Activated naive CD4-positive, alpha-beta T cell treated with anti-CD3 and anti-CD28 coated beads, Interleukin-2, amount 10 ng/mL, durations not matched to agents 7 days and 5 days (primary cell): ENCODE results near the gene ADD3.

Experiments used
- CTCF ChIA-PET: fragments of 350-600 bp; sonication (Branson Sonifier 250); formaldehyde crosslinking; loops from one replicate; lab custom pipeline; 2021; ENCODE audit warnings: antibody characterized with exemption; lab: Charles Lee
- DNase-seq: peaks from one replicate; pipeline ENCODE4 v3.0.0-alpha.2; 2020
- H3K27ac Mint-ChIP-seq: one replicate; pipeline ENCODE4 v1.8.0; 2021; ENCODE audit warnings: mild to moderate bottlenecking, moderate library complexity, mixed read lengths
- H3K27me3 Mint-ChIP-seq: one replicate; pipeline ENCODE4 v1.8.0; 2021; ENCODE audit warnings: mild to moderate bottlenecking, mixed read lengths
- H3K36me3 Mint-ChIP-seq: one replicate; pipeline ENCODE4 v1.8.0; 2021; ENCODE audit warnings: mixed read lengths
- H3K4me1 Mint-ChIP-seq: one replicate; pipeline ENCODE4 v1.8.0; 2021; ENCODE audit warnings: mixed read lengths
- H3K4me3 Mint-ChIP-seq: one replicate; pipeline ENCODE4 v1.8.0; 2021; ENCODE audit warnings: mild to moderate bottlenecking, moderate library complexity, mixed read lengths
- H3K9me3 Mint-ChIP-seq: one replicate; pipeline ENCODE4 v1.8.0; 2021; ENCODE audit warnings: mixed read lengths

The ADD3 gene

GRCh38 chr10:110059925-110060324 is 52.1 kb downstream of the ADD3 start:
- DNase-seq, result no peak
- H3K36me3 Mint-ChIP-seq, result peaks cover 16% of the 10 kb centered on the region
- H3K27me3 Mint-ChIP-seq, result no peaks in the 10 kb centered on the region
- CTCF ChIA-PET, result interaction anchor here (1.0 to 1.3 kb wide), 3 partner anchors 13 to 17 kb away, joined by 4 to 5 read pairs (median 4); no protein-coding TSS in a partner anchor
- peak overlapping the region; percentile 68 for H3K27ac Mint-ChIP-seq
- peaks cover 87% of the 10 kb centered on the region for H3K4me1 Mint-ChIP-seq
- no peaks in the 10 kb centered on the region for H3K9me3 Mint-ChIP-seq
- H3K4me3 Mint-ChIP-seq, result no peak overlapping the region

- Mint-ChIP-seq H3K27ac (no peak overlapping the region), H3K9me3 (no peaks in the 10 kb centered on the region), H3K27me3 (no peaks in the 10 kb centered on the region), H3K4me3 (no peak overlapping the region), H3K4me1 (peaks cover 89% of the 10 kb centered on the region), H3K36me3 (peaks cover 23% of the 10 kb centered on the region)
- CTCF ChIA-PET, result no interaction called here
- no peak for DNase-seq
Measured at GRCh38 chr10:110061687-110062086, 53.9 kb downstream of the ADD3 start.

GRCh38 chr10:110065269-110065668 is 57.5 kb downstream of the ADD3 start:
- H3K36me3 Mint-ChIP-seq, result peaks cover 21% of the 10 kb centered on the region
- no peaks in the 10 kb centered on the region for H3K9me3 Mint-ChIP-seq
- H3K27ac Mint-ChIP-seq, result peak overlapping the region; percentile 94
- H3K27me3 Mint-ChIP-seq, result no peaks in the 10 kb centered on the region
- CTCF ChIA-PET, result no interaction called here
- DNase-seq, result no peak
- H3K4me1 Mint-ChIP-seq, result peaks cover 92% of the 10 kb centered on the region
- no peak overlapping the region for H3K4me3 Mint-ChIP-seq

- peak; percentile 78 for DNase-seq
- Mint-ChIP-seq H3K4me3 (peak overlapping the region; percentile 64), H3K9me3 (no peaks in the 10 kb centered on the region), H3K27ac (peak overlapping the region; percentile 94), H3K27me3 (no peaks in the 10 kb centered on the region), H3K4me1 (peaks cover 94% of the 10 kb centered on the region), H3K36me3 (peaks cover 29% of the 10 kb centered on the region)
- CTCF ChIA-PET, result interaction anchor here (0.8 to 1.8 kb wide), 5 partner anchors 9 to 184 kb away, joined by 3 to 12 read pairs (median 4); no protein-coding TSS in a partner anchor
Measured at GRCh38 chr10:110067960-110068770, 60.4 kb downstream of the ADD3 start.

GRCh38 chr10:110068780-110069179 is 61.0 kb downstream of the ADD3 start:
- Mint-ChIP-seq H3K9me3 (no peaks in the 10 kb centered on the region), H3K4me3 (peak overlapping the region; percentile 64), H3K27me3 (no peaks in the 10 kb centered on the region), H3K36me3 (peaks cover 33% of the 10 kb centered on the region), H3K27ac (peak overlapping the region; percentile 94), H3K4me1 (peaks cover 95% of the 10 kb centered on the region)
- DNase-seq, result no peak
- CTCF ChIA-PET, result interaction anchor here (1.2 to 1.8 kb wide), 3 partner anchors 8 to 185 kb away, joined by 4 to 12 read pairs (median 6); no protein-coding TSS in a partner anchor

GRCh38 chr10:110069502-110069982 is 61.8 kb downstream of the ADD3 start:
- CTCF ChIA-PET, result interaction anchor here (2.0 kb wide), 1 partner anchor 91 kb away, joined by 5 read pairs; no protein-coding TSS in a partner anchor
- Mint-ChIP-seq H3K9me3 (no peaks in the 10 kb centered on the region), H3K4me3 (peak overlapping the region; percentile 66), H3K36me3 (peaks cover 34% of the 10 kb centered on the region), H3K4me1 (peaks cover 95% of the 10 kb centered on the region), H3K27me3 (no peaks in the 10 kb centered on the region), H3K27ac (peak overlapping the region; percentile 94)
- no peak for DNase-seq

GRCh38 chr10:110073896-110074295 is 66.1 kb downstream of the ADD3 start:
- Mint-ChIP-seq H3K27ac (peak overlapping the region; percentile 78), H3K27me3 (no peaks in the 10 kb centered on the region), H3K4me3 (no peak overlapping the region)

GRCh38 chr10:110074298-110074697 is 66.5 kb downstream of the ADD3 start:
- Mint-ChIP-seq H3K27me3 (no peaks in the 10 kb centered on the region), H3K9me3 (no peaks in the 10 kb centered on the region), H3K36me3 (peaks cover 43% of the 10 kb centered on the region), H3K4me1 (peaks cover 84% of the 10 kb centered on the region), H3K4me3 (no peak overlapping the region), H3K27ac (peak overlapping the region; percentile 78)
- CTCF ChIA-PET, result interaction anchor here (1.4 kb wide), 1 partner anchor 14 kb away, joined by 4 read pairs; no protein-coding TSS in a partner anchor
- no peak for DNase-seq

More at GRCh38 chr10:110073896-110074295, 66.1 kb downstream of the ADD3 start:
- no peak for DNase-seq
- Mint-ChIP-seq H3K36me3 (peaks cover 40% of the 10 kb centered on the region), H3K9me3 (no peaks in the 10 kb centered on the region), H3K4me1 (peaks cover 84% of the 10 kb centered on the region)
- CTCF ChIA-PET, result interaction anchor here (1.4 kb wide), 1 partner anchor 14 kb away, joined by 4 read pairs; no protein-coding TSS in a partner anchor

- Mint-ChIP-seq H3K36me3 (peaks cover 45% of the 10 kb centered on the region), H3K4me3 (peak overlapping the region; percentile 45), H3K27ac (peak overlapping the region; percentile 71), H3K4me1 (peaks cover 82% of the 10 kb centered on the region), H3K27me3 (no peaks in the 10 kb centered on the region), H3K9me3 (no peaks in the 10 kb centered on the region)
- DNase-seq, result no peak
- CTCF ChIA-PET, result interaction anchor here (0.9 to 1.4 kb wide), 2 partner anchors 15 to 94 kb away, joined by 3 to 4 read pairs; no protein-coding TSS in a partner anchor
Measured at GRCh38 chr10:110074758-110075671, 67.2 kb downstream of the ADD3 start.

GRCh38 chr10:110075686-110076085 is 67.9 kb downstream of the ADD3 start:
- DNase-seq, result no peak
- H3K27me3 Mint-ChIP-seq, result no peaks in the 10 kb centered on the region
- H3K4me1 Mint-ChIP-seq, result peaks cover 82% of the 10 kb centered on the region
- H3K4me3 Mint-ChIP-seq, result peak overlapping the region; percentile 45
- CTCF ChIA-PET, result interaction anchor here (0.9 to 3.3 kb wide), 4 partner anchors 7 to 94 kb away, joined by 3 to 12 read pairs (median 4); no protein-coding TSS in a partner anchor
- H3K36me3 Mint-ChIP-seq, result peaks cover 43% of the 10 kb centered on the region
- H3K9me3 Mint-ChIP-seq, result no peaks in the 10 kb centered on the region
- H3K27ac Mint-ChIP-seq, result peak overlapping the region; percentile 71

- DNase-seq, result peak; percentile 59
Measured at GRCh38 chr10:110076559-110077318, 69.0 kb downstream of the ADD3 start.

GRCh38 chr10:110077436-110078130 is 69.8 kb downstream of the ADD3 start:
- H3K4me3 Mint-ChIP-seq, result peak overlapping the region; percentile 89
- DNase-seq, result no peak
- H3K27me3 Mint-ChIP-seq, result no peaks in the 10 kb centered on the region

More at GRCh38 chr10:110076559-110077318, 69.0 kb downstream of the ADD3 start:
- H3K4me3 Mint-ChIP-seq, result peak overlapping the region; percentile 89
- no peaks in the 10 kb centered on the region for H3K9me3 Mint-ChIP-seq
- CTCF ChIA-PET, result interaction anchor here (0.7 to 3.3 kb wide), 7 partner anchors 8 to 192 kb away, joined by 3 to 12 read pairs (median 5); partner anchors contain the start of gene ADD3
- H3K36me3 Mint-ChIP-seq, result peaks cover 47% of the 10 kb centered on the region
- H3K27ac Mint-ChIP-seq, result peak overlapping the region; percentile 98
- H3K27me3 Mint-ChIP-seq, result no peaks in the 10 kb centered on the region
- peaks cover 83% of the 10 kb centered on the region for H3K4me1 Mint-ChIP-seq

More at GRCh38 chr10:110077436-110078130, 69.8 kb downstream of the ADD3 start:
- peak overlapping the region; percentile 98 for H3K27ac Mint-ChIP-seq
- H3K4me1 Mint-ChIP-seq, result peaks cover 83% of the 10 kb centered on the region
- CTCF ChIA-PET, result interaction anchor here (0.7 to 3.3 kb wide), 5 partner anchors 9 to 193 kb away, joined by 3 to 12 read pairs (median 5); no protein-coding TSS in a partner anchor
- H3K9me3 Mint-ChIP-seq, result no peaks in the 10 kb centered on the region
- peaks cover 51% of the 10 kb centered on the region for H3K36me3 Mint-ChIP-seq
